ENCODE results near the gene CSF2. TPM values are rescaled to one million over a fixed set of nuclear protein-coding genes. Genes with fewer than 3 reads are reported as not detected.

Gene CSF2
- total RNA-seq, 4 donors from 2014 or later: not detected

DNA sequence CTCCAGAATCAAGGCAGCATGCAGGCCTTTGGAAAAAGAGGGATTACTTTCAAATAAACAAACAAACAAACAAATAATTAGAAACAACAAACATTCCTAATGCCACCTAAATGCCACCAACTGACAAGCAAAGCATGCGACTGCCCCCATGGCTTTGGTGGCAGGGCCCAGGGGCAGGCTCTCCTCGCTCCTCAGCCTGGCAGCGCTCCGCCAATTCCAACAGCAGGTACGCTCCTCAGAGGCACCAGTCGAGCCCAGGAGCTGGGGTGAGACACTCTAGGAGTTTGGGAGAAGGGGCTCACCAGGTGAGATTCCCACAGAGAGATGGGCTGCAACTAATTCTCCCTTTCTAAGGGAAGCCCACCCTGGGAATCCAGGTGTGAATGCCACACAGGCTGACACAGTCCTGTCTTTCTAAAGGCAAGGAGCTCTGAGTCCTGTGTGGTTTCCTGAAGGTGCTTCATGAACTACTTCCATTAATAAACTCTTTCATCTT lies 27.8 kb downstream of the CSF2 start:
- intact Hi-C loops (cut with DNase I; ENCODE audit: low total_unique reads) (no loop called here), in situ Hi-C loops (cut with MboI; ENCODE audit: low pct_ligation_motif_present in 1 of 4, low pct_unique_long_range_greater_than_20kb in 1 of 4, low sequenced_read_pairs in 3 of 4) (no loop called here)
- peaks cover 2 to 14% (median 11%) of the 10 kb centered on the region in 4 donors for H3K4me1 ChIP-seq
- H3K36me3 ChIP-seq: no peaks in the 10 kb centered on the region
- DNase-seq: no peak
- no peak for TF ChIP-seq POLR2A (IDR thresholded peaks at IDR 0.05)
- TF ChIP-seq POLR2AphosphoS5 (IDR thresholded peaks at IDR 0.05): no peak
- TF ChIP-seq EP300 (IDR thresholded peaks at IDR 0.05; ENCODE audit: low read depth): no peak
- TF ChIP-seq CTCF (IDR thresholded peaks at IDR 0.05): no peak
- 97% methylated on average over 6 of the region's 6 CpGs; no CpG with 5 or more reads in 1 of the 2 donors for WGBS, 2 donors (ENCODE audit: low coverage in 1 of 2)
- peak overlapping the region in 1 of 4 donors; percentile 30 for H3K27ac ChIP-seq
- no peaks in the 10 kb centered on the region for H3K9me3 ChIP-seq
- no peaks in the 10 kb centered on the region for H3K27me3 ChIP-seq
- H3K4me3 ChIP-seq: no peak overlapping the region

- Histone ChIP-seq H3K27me3 (no peaks in the 10 kb centered on the region), H3K4me3 (no peak overlapping the region), H3K36me3 (no peaks in the 10 kb centered on the region), H3K27ac (peak overlapping the region; percentile 42 to 77 (median 52)), H3K4me1 (peaks cover 2 to 14% (median 11%) of the 10 kb centered on the region in 4 donors), H3K9me3 (no peaks in the 10 kb centered on the region)
- WGBS, 2 donors (ENCODE audit: low coverage in 1 of 2): 77 to 80% methylated on average over 1 to 5 of the region's 5 CpGs
- TF ChIP-seq POLR2A (IDR thresholded peaks at IDR 0.05): no peak
- no peak for TF ChIP-seq CTCF (IDR thresholded peaks at IDR 0.05)
- TF ChIP-seq EP300 (IDR thresholded peaks at IDR 0.05; ENCODE audit: low read depth): no peak
- TF ChIP-seq POLR2AphosphoS5 (IDR thresholded peaks at IDR 0.05): no peak
- intact Hi-C loops (cut with DNase I; ENCODE audit: low total_unique reads): no loop called here
- in situ Hi-C loops (cut with MboI; ENCODE audit: low pct_ligation_motif_present in 1 of 4, low pct_unique_long_range_greater_than_20kb in 1 of 4, low sequenced_read_pairs in 3 of 4): no loop called here
- DNase-seq: no peak
Measured at GRCh38 chr5:132102101-132102701, 28.6 kb downstream of the CSF2 start.

DNA sequence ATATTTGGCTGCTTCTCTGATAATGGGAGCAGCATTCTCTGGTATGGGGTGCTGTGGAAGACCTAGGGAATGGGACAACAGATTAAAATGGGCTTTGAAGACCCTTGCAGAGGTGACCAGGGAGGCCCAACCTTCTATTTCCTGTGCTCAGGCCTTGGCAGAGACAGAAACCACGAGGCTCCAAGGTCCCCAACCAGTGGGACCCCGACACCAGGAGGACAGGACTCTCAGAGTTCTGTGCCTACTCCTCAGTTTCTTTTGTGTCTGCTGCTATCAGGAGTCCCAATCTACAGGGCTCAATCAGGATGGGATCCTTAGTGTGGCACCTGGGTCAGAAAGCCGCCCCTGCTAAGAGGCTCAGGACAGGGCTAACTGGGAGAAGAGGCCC lies 29.3 kb downstream of the CSF2 start:
- WGBS, 2 donors (ENCODE audit: low coverage in 1 of 2): 61% methylated on average over 3 of the region's 3 CpGs; no CpG with 5 or more reads in 1 of the 2 donors
- H3K27ac ChIP-seq: peak overlapping the region; percentile 42 to 77 (median 52)
- in situ Hi-C loops (cut with MboI; ENCODE audit: low pct_ligation_motif_present in 1 of 4, low pct_unique_long_range_greater_than_20kb in 1 of 4, low sequenced_read_pairs in 3 of 4): no loop called here
- no peaks in the 10 kb centered on the region for H3K9me3 ChIP-seq
- no peak overlapping the region for H3K4me3 ChIP-seq
- H3K36me3 ChIP-seq: no peaks in the 10 kb centered on the region
- TF ChIP-seq EP300 (IDR thresholded peaks at IDR 0.05; ENCODE audit: low read depth) (no peak), CTCF (IDR thresholded peaks at IDR 0.05) (no peak), POLR2AphosphoS5 (IDR thresholded peaks at IDR 0.05) (no peak), POLR2A (IDR thresholded peaks at IDR 0.05) (no peak)
- intact Hi-C loops (cut with DNase I; ENCODE audit: low total_unique reads): no loop called here
- H3K4me1 ChIP-seq: peaks cover 2 to 14% (median 11%) of the 10 kb centered on the region in 4 donors
- H3K27me3 ChIP-seq: no peaks in the 10 kb centered on the region
- DNase-seq: no peak

GRCh38 chr5:132103332-132103951 lies 29.9 kb downstream of the CSF2 start:
- DNase-seq: peak; percentile 57
- TF ChIP-seq EP300 (IDR thresholded peaks at IDR 0.05; ENCODE audit: low read depth): no peak
- TF ChIP-seq POLR2AphosphoS5 (IDR thresholded peaks at IDR 0.05): no peak
- TF ChIP-seq CTCF (IDR thresholded peaks at IDR 0.05): no peak
- no peak for TF ChIP-seq POLR2A (IDR thresholded peaks at IDR 0.05)
- Histone ChIP-seq H3K4me1 (peaks cover 2 to 14% (median 11%) of the 10 kb centered on the region in 4 donors), H3K4me3 (no peak overlapping the region), H3K27me3 (no peaks in the 10 kb centered on the region), H3K9me3 (no peaks in the 10 kb centered on the region), H3K36me3 (no peaks in the 10 kb centered on the region), H3K27ac (peak overlapping the region; percentile 42 to 77 (median 52))
- in situ Hi-C loops (cut with MboI; ENCODE audit: low pct_ligation_motif_present in 1 of 4, low pct_unique_long_range_greater_than_20kb in 1 of 4, low sequenced_read_pairs in 3 of 4): no loop called here
- intact Hi-C loops (cut with DNase I; ENCODE audit: low total_unique reads): no loop called here

Measured in transverse colon (tissue), 4 donors.